ENCODE results near the gene ARHGAP36.

ARHGAP36 gene

DNA sequence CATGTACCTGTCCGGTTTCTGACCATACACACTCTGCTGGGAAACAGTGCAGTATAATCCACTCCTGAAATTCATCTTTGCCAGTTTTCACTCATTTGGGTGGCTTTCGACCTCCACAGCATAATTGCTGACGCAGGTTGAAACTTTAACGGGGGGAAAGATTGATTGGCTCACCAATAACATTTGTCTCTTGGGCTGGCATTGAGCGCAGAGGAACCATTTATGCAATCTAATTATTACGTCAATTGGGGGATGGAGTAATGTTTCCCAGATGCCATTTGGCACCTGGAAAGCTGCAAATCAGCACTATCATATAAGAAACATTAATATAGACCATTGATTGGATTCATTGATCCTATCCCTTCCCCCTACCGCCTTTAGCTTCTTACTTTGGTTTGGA is 24.1 kb upstream of the ARHGAP36 start:
- Histone ChIP-seq H3K9me3 (ENCODE audit: insufficient read depth, low read depth, low read length) (no peaks in the 10 kb centered on the region), H3K14ac (ENCODE audit: low read length) (no peak overlapping the region), H4K8ac (ENCODE audit: low read depth, low read length) (no peak overlapping the region), H3K4ac (ENCODE audit: low read depth, low read length) (no peak overlapping the region), H2AFZ (ENCODE audit: insufficient read depth, low read length, poor library complexity) (no peak overlapping the region), H3K36me3 (ENCODE audit: control insufficient read depth in 1 of 2, insufficient read depth in 2 of 2, low read length in 2 of 2) (no peaks in the 10 kb centered on the region), H3K23ac (ENCODE audit: low read length) (no peak overlapping the region), H3K18ac (ENCODE audit: low read length) (no peak overlapping the region), H2AK5ac (ENCODE audit: low read length) (no peak overlapping the region), H4K91ac (ENCODE audit: low read depth, low read length) (no peak overlapping the region), H3K4me2 (ENCODE audit: low read length) (no peak overlapping the region), H3K27ac (ENCODE audit: low read depth, low read length) (no peak overlapping the region), H4K12ac (ENCODE audit: low read depth, low read length) (no peak overlapping the region), H3K9ac (ENCODE audit: low read length) (no peak overlapping the region), H2BK5ac (ENCODE audit: low read depth, low read length, poor library complexity) (no peak overlapping the region), H3K4me1 (ENCODE audit: control insufficient read depth in 1 of 2, insufficient read depth in 2 of 2, low read length in 2 of 2) (no peaks in the 10 kb centered on the region), H2BK12ac (ENCODE audit: low read length) (no peak overlapping the region), H3K79me1 (ENCODE audit: low read length) (no peaks in the 10 kb centered on the region), H2BK120ac (ENCODE audit: insufficient read depth, low read length, poor library complexity) (no peak overlapping the region), H3K27me3 (ENCODE audit: insufficient read depth, low read length) (no peaks in the 10 kb centered on the region), H3K4me3 (ENCODE audit: low read depth, low read length) (no peak overlapping the region), H3K79me2 (ENCODE audit: control insufficient read depth, insufficient read depth, low read length, poor library complexity) (no peaks in the 10 kb centered on the region)
- WGBS (ENCODE audit: extremely low coverage, insufficient coverage, insufficient read length), result no CpG with 5 or more reads among the region's 7 CpGs
- no peak for DNase-seq

DNA sequence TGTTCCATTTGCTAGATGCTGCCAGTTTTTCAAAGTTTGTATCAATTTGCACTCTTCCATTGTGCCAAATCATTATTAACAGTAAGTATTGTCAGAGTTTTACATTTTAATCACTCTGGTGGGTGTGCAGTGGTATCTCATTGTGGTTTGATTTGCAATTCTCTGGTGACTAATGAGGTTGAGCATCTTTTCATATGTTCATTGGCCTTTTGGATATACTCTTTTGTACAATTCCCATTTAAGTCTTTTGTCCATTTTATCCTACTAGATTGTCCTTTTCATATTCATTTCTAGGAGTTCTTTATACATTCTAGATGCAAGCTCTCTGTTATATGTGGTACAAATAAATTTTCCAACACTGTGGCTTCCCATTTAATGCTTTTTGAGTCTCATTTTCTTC is 17.4 kb upstream of the ARHGAP36 start:
- H3K36me3 ChIP-seq (ENCODE audit: control insufficient read depth in 1 of 2, insufficient read depth in 2 of 2, low read length in 2 of 2), result no peaks in the 10 kb centered on the region
- H3K9me3 ChIP-seq (ENCODE audit: insufficient read depth, low read depth, low read length), result no peaks in the 10 kb centered on the region
- H2BK5ac ChIP-seq (ENCODE audit: low read depth, low read length, poor library complexity), result no peak overlapping the region

DNA sequence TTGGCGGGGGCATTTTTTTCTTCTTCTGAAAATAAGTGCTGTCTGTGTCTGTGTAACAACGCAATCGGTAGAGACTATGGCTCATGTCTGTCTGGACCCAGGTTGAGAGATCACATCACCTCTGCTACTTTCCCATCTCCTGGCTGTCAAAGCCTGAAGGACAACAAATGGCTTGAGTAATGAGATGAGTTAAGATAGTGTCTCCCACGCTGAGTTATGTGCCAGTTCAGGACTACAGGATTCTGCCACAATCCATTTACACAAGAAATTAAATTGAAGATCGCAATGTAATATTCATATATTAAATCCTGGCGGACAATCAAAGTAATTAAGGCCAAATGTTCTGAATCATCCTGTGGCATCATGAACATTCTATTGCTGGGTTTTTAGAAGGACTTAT is 16.5 kb upstream of the ARHGAP36 start:
- no peak overlapping the region for H2BK5ac ChIP-seq (ENCODE audit: low read depth, low read length, poor library complexity)
- no peak overlapping the region for H4K91ac ChIP-seq (ENCODE audit: low read depth, low read length)
- H3K18ac ChIP-seq (ENCODE audit: low read length), result no peak overlapping the region
- no peak overlapping the region for H3K23ac ChIP-seq (ENCODE audit: low read length)
- no peaks in the 10 kb centered on the region for H3K79me2 ChIP-seq (ENCODE audit: control insufficient read depth, insufficient read depth, low read length, poor library complexity)
- H3K4me2 ChIP-seq (ENCODE audit: low read length), result no peak overlapping the region
- no peaks in the 10 kb centered on the region for H3K79me1 ChIP-seq (ENCODE audit: low read length)
- H3K36me3 ChIP-seq (ENCODE audit: control insufficient read depth in 1 of 2, insufficient read depth in 2 of 2, low read length in 2 of 2), result no peaks in the 10 kb centered on the region
- H3K4me3 ChIP-seq (ENCODE audit: low read depth, low read length), result no peak overlapping the region
- no peak overlapping the region for H4K8ac ChIP-seq (ENCODE audit: low read depth, low read length)
- H3K4me1 ChIP-seq (ENCODE audit: control insufficient read depth in 1 of 2, insufficient read depth in 2 of 2, low read length in 2 of 2), result no peaks in the 10 kb centered on the region
- no peak overlapping the region for H3K9ac ChIP-seq (ENCODE audit: low read length)
- DNase-seq, result no peak
- no peak overlapping the region for H3K27ac ChIP-seq (ENCODE audit: low read depth, low read length)
- no peak overlapping the region for H2BK12ac ChIP-seq (ENCODE audit: low read length)
- no peaks in the 10 kb centered on the region for H3K9me3 ChIP-seq (ENCODE audit: insufficient read depth, low read depth, low read length)
- no peak overlapping the region for H2AFZ ChIP-seq (ENCODE audit: insufficient read depth, low read length, poor library complexity)
- H3K14ac ChIP-seq (ENCODE audit: low read length), result no peak overlapping the region
- H3K4ac ChIP-seq (ENCODE audit: low read depth, low read length), result no peak overlapping the region
- no peaks in the 10 kb centered on the region for H3K27me3 ChIP-seq (ENCODE audit: insufficient read depth, low read length)
- WGBS (ENCODE audit: extremely low coverage, insufficient coverage, insufficient read length), result no CpG with 5 or more reads among the region's 6 CpGs
- no peak overlapping the region for H2BK120ac ChIP-seq (ENCODE audit: insufficient read depth, low read length, poor library complexity)
- no peak overlapping the region for H2AK5ac ChIP-seq (ENCODE audit: low read length)
- H4K12ac ChIP-seq (ENCODE audit: low read depth, low read length), result no peak overlapping the region

More for the DNA sequence above, 17.4 kb upstream of the ARHGAP36 start:
- Histone ChIP-seq H4K12ac (ENCODE audit: low read depth, low read length) (no peak overlapping the region), H3K4me1 (ENCODE audit: control insufficient read depth in 1 of 2, insufficient read depth in 2 of 2, low read length in 2 of 2) (no peaks in the 10 kb centered on the region), H3K79me2 (ENCODE audit: control insufficient read depth, insufficient read depth, low read length, poor library complexity) (no peaks in the 10 kb centered on the region), H3K4me3 (ENCODE audit: low read depth, low read length) (no peak overlapping the region), H2BK120ac (ENCODE audit: insufficient read depth, low read length, poor library complexity) (no peak overlapping the region), H3K18ac (ENCODE audit: low read length) (no peak overlapping the region), H2AFZ (ENCODE audit: insufficient read depth, low read length, poor library complexity) (no peak overlapping the region), H3K4me2 (ENCODE audit: low read length) (no peak overlapping the region), H2BK12ac (ENCODE audit: low read length) (no peak overlapping the region), H4K91ac (ENCODE audit: low read depth, low read length) (no peak overlapping the region), H3K4ac (ENCODE audit: low read depth, low read length) (no peak overlapping the region), H3K27ac (ENCODE audit: low read depth, low read length) (no peak overlapping the region), H3K14ac (ENCODE audit: low read length) (no peak overlapping the region), H3K23ac (ENCODE audit: low read length) (no peak overlapping the region), H4K8ac (ENCODE audit: low read depth, low read length) (no peak overlapping the region), H3K9ac (ENCODE audit: low read length) (no peak overlapping the region), H3K27me3 (ENCODE audit: insufficient read depth, low read length) (no peaks in the 10 kb centered on the region), H3K79me1 (ENCODE audit: low read length) (no peaks in the 10 kb centered on the region), H2AK5ac (ENCODE audit: low read length) (no peak overlapping the region)
- no peak for DNase-seq

DNA sequence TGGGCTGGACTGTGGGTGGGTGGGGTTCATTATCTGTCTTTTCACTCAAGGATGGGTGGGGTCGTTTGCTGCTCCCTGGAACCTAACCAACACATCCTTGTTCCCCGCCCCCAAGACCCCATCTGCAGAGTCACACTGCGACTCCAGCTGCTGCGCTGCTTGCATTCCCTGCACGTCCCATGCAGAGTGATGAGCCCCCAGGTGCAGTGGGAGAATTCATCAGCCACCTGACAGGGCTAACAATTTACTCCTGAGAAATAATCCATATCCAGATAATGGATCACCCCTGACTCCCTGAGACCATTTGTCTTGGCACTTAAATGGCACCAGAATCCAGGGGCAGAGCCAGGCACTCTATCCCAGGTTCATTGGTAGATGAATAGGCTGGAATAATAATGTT is 12.4 kb upstream of the ARHGAP36 start:
- Histone ChIP-seq H4K91ac (ENCODE audit: low read depth, low read length) (no peak overlapping the region), H3K4me3 (ENCODE audit: low read depth, low read length) (no peak overlapping the region), H3K18ac (ENCODE audit: low read length) (no peak overlapping the region), H3K9ac (ENCODE audit: low read length) (no peak overlapping the region), H3K23ac (ENCODE audit: low read length) (no peak overlapping the region), H3K36me3 (ENCODE audit: control insufficient read depth in 1 of 2, insufficient read depth in 2 of 2, low read length in 2 of 2) (no peaks in the 10 kb centered on the region), H4K12ac (ENCODE audit: low read depth, low read length) (no peak overlapping the region), H2AK5ac (ENCODE audit: low read length) (no peak overlapping the region), H4K8ac (ENCODE audit: low read depth, low read length) (no peak overlapping the region), H2AFZ (ENCODE audit: insufficient read depth, low read length, poor library complexity) (no peak overlapping the region), H2BK5ac (ENCODE audit: low read depth, low read length, poor library complexity) (no peak overlapping the region), H3K9me3 (ENCODE audit: insufficient read depth, low read depth, low read length) (no peaks in the 10 kb centered on the region), H2BK120ac (ENCODE audit: insufficient read depth, low read length, poor library complexity) (no peak overlapping the region), H3K4me1 (ENCODE audit: control insufficient read depth in 1 of 2, insufficient read depth in 2 of 2, low read length in 2 of 2) (no peaks in the 10 kb centered on the region), H3K4ac (ENCODE audit: low read depth, low read length) (no peak overlapping the region), H3K79me1 (ENCODE audit: low read length) (no peaks in the 10 kb centered on the region), H3K79me2 (ENCODE audit: control insufficient read depth, insufficient read depth, low read length, poor library complexity) (no peaks in the 10 kb centered on the region), H3K27ac (ENCODE audit: low read depth, low read length) (no peak overlapping the region), H3K27me3 (ENCODE audit: insufficient read depth, low read length) (no peaks in the 10 kb centered on the region), H3K14ac (ENCODE audit: low read length) (no peak overlapping the region), H3K4me2 (ENCODE audit: low read length) (no peak overlapping the region), H2BK12ac (ENCODE audit: low read length) (no peak overlapping the region)
- WGBS (ENCODE audit: extremely low coverage, insufficient coverage, insufficient read length), result no CpG with 5 or more reads among the region's 5 CpGs
- no peak for DNase-seq

- Histone ChIP-seq H2BK12ac (ENCODE audit: low read length) (no peak overlapping the region), H2BK120ac (ENCODE audit: insufficient read depth, low read length, poor library complexity) (no peak overlapping the region), H4K91ac (ENCODE audit: low read depth, low read length) (no peak overlapping the region), H2AFZ (ENCODE audit: insufficient read depth, low read length, poor library complexity) (no peak overlapping the region), H3K23ac (ENCODE audit: low read length) (no peak overlapping the region), H3K4me1 (ENCODE audit: control insufficient read depth in 1 of 2, insufficient read depth in 2 of 2, low read length in 2 of 2) (no peaks in the 10 kb centered on the region), H3K27me3 (ENCODE audit: insufficient read depth, low read length) (no peaks in the 10 kb centered on the region), H2BK5ac (ENCODE audit: low read depth, low read length, poor library complexity) (no peak overlapping the region), H4K8ac (ENCODE audit: low read depth, low read length) (no peak overlapping the region), H3K4me3 (ENCODE audit: low read depth, low read length) (no peak overlapping the region), H3K4ac (ENCODE audit: low read depth, low read length) (no peak overlapping the region), H3K14ac (ENCODE audit: low read length) (no peak overlapping the region), H3K79me1 (ENCODE audit: low read length) (no peaks in the 10 kb centered on the region), H3K9ac (ENCODE audit: low read length) (no peak overlapping the region), H3K27ac (ENCODE audit: low read depth, low read length) (no peak overlapping the region), H3K36me3 (ENCODE audit: control insufficient read depth in 1 of 2, insufficient read depth in 2 of 2, low read length in 2 of 2) (no peaks in the 10 kb centered on the region), H2AK5ac (ENCODE audit: low read length) (no peak overlapping the region), H3K4me2 (ENCODE audit: low read length) (no peak overlapping the region), H4K12ac (ENCODE audit: low read depth, low read length) (no peak overlapping the region), H3K79me2 (ENCODE audit: control insufficient read depth, insufficient read depth, low read length, poor library complexity) (no peaks in the 10 kb centered on the region), H3K18ac (ENCODE audit: low read length) (no peak overlapping the region), H3K9me3 (ENCODE audit: insufficient read depth, low read depth, low read length) (no peaks in the 10 kb centered on the region)
- WGBS (ENCODE audit: extremely low coverage, insufficient coverage, insufficient read length), result no CpG with 5 or more reads among the region's 5 CpGs
- no peak for DNase-seq
Measured at GRCh38 chrX:131046596-131046995, 11.6 kb upstream of the ARHGAP36 start.
